ENCODE data around the gene TPSG1. TPM values are rescaled to one million over a fixed set of nuclear protein-coding genes. Genes with fewer than 3 reads are reported as not detected.
"Not testable (repeated sequence)": the region's sequence is repeated elsewhere in the genome, so short reads cannot be mapped to it uniquely, and the experiment has no call there.

TPSG1 gene
- total and polyA plus RNA-seq, 11 donors = not detected

DNA sequence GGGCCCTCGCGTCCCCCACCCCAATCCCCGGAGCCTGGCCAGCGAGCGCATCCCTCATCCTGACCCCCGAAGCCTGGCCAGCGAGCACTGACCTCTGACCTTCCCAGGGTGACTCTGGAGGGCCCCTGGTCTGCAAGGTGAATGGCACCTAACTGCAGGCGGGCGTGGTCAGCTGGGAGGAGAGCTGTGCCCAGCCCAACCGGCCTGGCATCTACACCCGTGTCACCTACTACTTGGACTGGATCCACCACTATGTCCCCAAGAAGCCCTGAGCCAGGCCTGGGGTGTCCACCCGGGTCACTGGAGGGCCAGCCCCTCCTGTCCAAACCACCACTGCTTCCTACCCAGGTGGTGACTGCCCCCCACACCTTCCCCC is 33.1 kb upstream of the TPSG1 start:
- H3K36me3 ChIP-seq = no peaks in the 10 kb centered on the region
- intact Hi-C loops (cut with DNase I) = no loop called here
- no peaks in the 10 kb centered on the region for H3K9me3 ChIP-seq
- no peak overlapping the region for H3K27ac ChIP-seq
- H3K4me3 ChIP-seq = no peak overlapping the region
- peaks cover 4 to 60% (median 36%) of the 10 kb centered on the region in 9 donors for H3K27me3 ChIP-seq
- H3K4me1 ChIP-seq = peaks cover 0 to 6% (median 0%) of the 10 kb centered on the region in 12 donors
- WGBS, 4 donors = 71 to 74% (median 71%) methylated on average over 8 to 12 of the region's 12 CpGs
- DNase-seq (peak in 2 of 5 donors; percentile 4 to 15), ATAC-seq (no peak)
- TF ChIP-seq POLR2A (IDR thresholded peaks at IDR 0.05) = no peak
- TF ChIP-seq, protein P1, sequence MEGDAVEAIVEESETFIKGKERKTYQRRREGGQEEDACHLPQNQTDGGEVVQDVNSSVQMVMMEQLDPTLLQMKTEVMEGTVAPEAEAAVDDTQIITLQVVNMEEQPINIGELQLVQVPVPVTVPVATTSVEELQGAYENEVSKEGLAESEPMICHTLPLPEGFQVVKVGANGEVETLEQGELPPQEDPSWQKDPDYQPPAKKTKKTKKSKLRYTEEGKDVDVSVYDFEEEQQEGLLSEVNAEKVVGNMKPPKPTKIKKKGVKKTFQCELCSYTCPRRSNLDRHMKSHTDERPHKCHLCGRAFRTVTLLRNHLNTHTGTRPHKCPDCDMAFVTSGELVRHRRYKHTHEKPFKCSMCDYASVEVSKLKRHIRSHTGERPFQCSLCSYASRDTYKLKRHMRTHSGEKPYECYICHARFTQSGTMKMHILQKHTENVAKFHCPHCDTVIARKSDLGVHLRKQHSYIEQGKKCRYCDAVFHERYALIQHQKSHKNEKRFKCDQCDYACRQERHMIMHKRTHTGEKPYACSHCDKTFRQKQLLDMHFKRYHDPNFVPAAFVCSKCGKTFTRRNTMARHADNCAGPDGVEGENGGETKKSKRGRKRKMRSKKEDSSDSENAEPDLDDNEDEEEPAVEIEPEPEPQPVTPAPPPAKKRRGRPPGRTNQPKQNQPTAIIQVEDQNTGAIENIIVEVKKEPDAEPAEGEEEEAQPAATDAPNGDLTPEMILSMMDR (IDR thresholded peaks at IDR 0.05) = no peak

DNA sequence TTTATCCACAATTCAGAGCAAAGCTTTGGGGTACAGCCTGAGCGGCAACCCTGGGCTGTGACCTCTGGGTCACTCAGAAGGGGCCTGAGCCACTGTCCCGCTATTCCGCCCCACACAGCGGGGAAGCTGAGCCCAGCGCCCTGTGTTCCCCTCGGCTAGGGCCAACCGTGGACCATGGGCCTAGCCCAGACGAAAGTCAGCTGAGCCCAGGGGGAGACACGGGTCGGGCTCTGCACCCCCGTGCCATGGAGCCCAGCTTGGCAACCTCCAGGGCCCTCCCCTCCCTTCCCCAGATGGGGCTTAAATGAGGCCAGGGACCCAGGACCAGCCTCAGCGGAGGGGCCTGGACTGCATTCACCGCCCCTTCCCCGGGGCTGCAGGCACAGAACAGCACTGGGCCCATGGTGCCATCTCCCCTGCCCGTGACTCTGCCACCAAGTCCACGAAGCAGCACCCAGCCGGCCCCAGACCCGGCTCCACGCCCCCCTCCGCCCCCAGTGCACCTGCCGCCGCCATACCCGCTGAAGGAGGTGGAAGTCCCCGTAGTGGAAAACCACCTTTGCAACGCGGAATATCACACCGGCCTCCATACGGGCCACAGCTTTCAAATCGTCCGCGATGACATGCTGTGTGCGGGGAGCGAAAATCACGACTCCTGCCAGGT is 32.6 kb upstream of the TPSG1 start:
- no peaks in the 10 kb centered on the region for H3K36me3 ChIP-seq
- no peak overlapping the region for H3K27ac ChIP-seq
- intact Hi-C loops (cut with DNase I) = no loop called here
- DNase-seq (peak in 2 of 5 donors; percentile 5 to 15), ATAC-seq (no peak)
- WGBS, 4 donors = 72 to 81% (median 80%) methylated on average over 29 to 34 of the region's 34 CpGs
- TF ChIP-seq POLR2A (IDR thresholded peaks at IDR 0.05) = no peak
- TF ChIP-seq, protein P1 (IDR thresholded peaks at IDR 0.05) = no peak
- peaks cover 4 to 55% (median 34%) of the 10 kb centered on the region in 9 donors for H3K27me3 ChIP-seq
- H3K9me3 ChIP-seq = no peaks in the 10 kb centered on the region
- no peak overlapping the region for H3K4me3 ChIP-seq
- H3K4me1 ChIP-seq = peaks cover 0 to 6% (median 0%) of the 10 kb centered on the region in 12 donors

DNA sequence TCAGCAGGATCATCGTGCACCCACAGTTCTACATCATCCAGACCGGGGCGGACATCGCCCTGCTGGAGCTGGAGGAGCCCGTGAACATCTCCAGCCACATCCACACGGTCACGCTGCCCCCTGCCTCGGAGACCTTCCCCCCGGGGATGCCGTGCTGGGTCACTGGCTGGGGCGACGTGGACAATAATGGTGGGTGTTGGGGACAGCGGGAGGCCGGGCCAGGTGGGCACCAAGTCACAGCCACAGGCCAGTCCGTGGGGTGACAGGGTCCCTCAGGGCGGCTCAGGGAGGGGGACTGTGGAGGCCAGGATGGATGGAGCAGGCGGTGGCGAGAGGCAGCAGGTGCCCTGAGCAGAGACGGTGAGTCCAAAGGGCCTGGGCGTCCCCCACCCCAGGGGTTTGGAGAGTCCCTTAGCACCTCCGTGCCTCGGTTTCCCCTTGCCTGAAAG is 31.8 kb upstream of the TPSG1 start:
- Histone ChIP-seq H3K27me3 (peaks cover 4 to 47% (median 27%) of the 10 kb centered on the region in 9 donors), H3K4me1 (peaks cover 0 to 6% (median 0%) of the 10 kb centered on the region in 12 donors), H3K9me3 (no peaks in the 10 kb centered on the region), H3K36me3 (no peaks in the 10 kb centered on the region), H3K27ac (no peak overlapping the region), H3K4me3 (no peak overlapping the region)
- WGBS, 4 donors = 78 to 83% (median 81%) methylated on average over 22 of the region's 22 CpGs
- TF ChIP-seq POLR2A (IDR thresholded peaks at IDR 0.05) = no peak
- TF ChIP-seq, protein P1 (IDR thresholded peaks at IDR 0.05) = no peak
- DNase-seq (peak in 2 of 5 donors; percentile 16), ATAC-seq (no peak)
- intact Hi-C loops (cut with DNase I) = no loop called here

DNA sequence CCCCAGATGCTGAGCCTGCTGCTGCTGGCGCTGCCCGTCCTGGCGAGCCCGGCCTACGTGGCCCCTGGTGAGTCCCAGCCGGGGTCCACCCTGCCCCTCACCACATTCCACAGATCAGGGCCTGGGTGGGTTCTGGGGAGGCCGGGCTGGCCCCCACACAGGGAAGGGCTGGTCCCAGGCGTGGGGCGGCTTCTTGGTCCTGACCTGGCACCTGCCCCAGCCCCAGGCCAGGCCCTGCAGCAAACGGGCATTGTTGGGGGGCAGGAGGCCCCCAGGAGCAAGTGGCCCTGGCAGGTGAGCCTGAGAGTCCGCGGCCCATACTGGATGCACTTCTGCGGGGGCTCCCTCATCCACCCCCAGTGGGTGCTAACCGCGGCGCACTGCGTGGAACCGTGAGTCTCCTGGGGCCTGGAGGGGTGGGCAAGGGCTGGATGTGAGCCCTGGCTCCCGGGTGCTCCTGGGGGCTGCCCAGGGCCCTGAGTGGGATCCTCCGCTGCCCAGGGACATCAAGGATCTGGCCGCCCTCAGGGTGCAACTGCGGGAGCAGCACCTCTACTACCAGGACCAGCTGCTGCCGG is 31.3 kb upstream of the TPSG1 start:
- intact Hi-C loops (cut with DNase I); ATAC-seq; H3K27ac ChIP-seq; H3K4me3 ChIP-seq; H3K9me3 ChIP-seq; H3K4me1 ChIP-seq; DNase-seq; H3K36me3 ChIP-seq: not testable (repeated sequence)
- WGBS, 4 donors = 74 to 88% (median 81%) methylated on average over 6 to 23 of the region's 23 CpGs
- peaks cover 4 to 42% (median 22%) of the 10 kb centered on the region in 9 donors for H3K27me3 ChIP-seq

DNA sequence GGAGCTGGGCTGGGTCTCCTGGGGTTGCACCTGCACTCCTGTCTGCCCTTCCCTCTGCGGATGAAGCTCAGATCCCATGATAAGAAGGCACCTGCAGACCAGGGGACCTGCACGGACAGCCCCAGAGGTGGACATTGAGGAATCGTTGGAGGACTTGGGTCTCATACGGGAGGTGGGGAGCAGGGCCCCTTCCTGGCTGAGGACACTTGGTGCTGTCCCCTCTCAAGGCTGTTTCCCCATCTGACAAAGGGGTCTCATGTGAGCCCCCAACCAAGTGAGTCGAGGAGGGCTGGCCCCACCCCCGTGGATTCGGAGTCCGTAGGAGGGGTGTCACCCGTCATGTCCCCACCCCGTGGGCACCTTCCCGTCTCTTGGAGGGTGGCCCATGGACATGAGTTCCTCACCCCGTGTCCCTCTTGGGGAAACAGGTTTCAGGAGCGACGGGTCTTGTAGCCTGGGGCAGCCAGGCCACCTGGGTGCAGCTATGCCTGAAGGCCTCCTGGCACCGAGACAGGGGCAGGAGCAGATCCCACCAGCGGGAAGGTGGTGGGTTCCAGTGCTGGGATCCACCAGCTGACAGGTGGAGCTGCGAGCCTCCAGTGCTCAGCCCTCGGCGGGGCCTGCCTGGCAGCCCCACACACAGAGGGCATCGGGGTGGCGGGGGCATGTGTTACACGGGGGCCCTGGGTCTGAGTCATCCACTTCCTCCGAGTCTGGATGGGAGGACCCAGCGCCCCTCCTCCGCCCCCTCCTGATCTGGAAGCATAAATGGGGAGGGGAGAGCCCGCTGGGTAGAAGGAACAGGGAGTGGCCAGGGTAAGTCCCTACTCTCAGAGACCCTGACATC is 30.4 kb upstream of the TPSG1 start, which contains the start of gene TPSD1:
TSS of gene TPSD1 (plus strand) at position 794 of the 847 bp plus-strand sequence. CDS start 212 bp downstream, outside the sequence.
- DNase-seq = not testable (repeated sequence)
- 68 to 72% (median 70%) methylated on average over 19 to 26 of the region's 26 CpGs for WGBS, 4 donors

DNA sequence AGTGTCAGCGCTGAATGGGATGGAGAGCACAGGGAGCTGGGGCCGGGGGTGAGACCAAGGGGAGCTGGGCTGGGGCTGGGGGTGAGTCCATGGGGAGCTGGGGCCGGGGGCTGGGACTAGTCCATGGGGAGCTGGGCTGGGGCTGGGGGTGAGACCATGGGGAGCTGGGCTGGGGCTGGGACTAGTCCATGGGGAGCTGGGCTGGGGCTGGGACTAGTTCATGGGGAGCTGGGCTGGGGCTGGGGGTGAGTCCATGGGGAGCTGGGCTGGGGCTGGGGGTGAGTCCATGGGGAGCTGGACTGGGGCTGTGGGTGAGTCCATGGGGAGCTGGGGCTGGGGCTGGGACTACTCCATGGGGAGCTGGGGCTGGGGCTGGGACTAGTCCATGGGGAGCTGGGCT is 29.8 kb upstream of the TPSG1 start:
- ATAC-seq; intact Hi-C loops (cut with DNase I); H3K4me3 ChIP-seq; H3K36me3 ChIP-seq; H3K27ac ChIP-seq; H3K4me1 ChIP-seq; H3K9me3 ChIP-seq; DNase-seq: not testable (repeated sequence)
- H3K27me3 ChIP-seq = peaks cover 4 to 28% (median 11%) of the 10 kb centered on the region in 9 donors
- 87 to 88% methylated on average over 3 of the region's 3 CpGs; no CpG with 5 or more reads in 2 of the 4 donors for WGBS, 4 donors

More for the DNA sequence above, 30.4 kb upstream of the TPSG1 start, which contains the start of gene TPSD1:
- H3K27ac ChIP-seq; H3K9me3 ChIP-seq; H3K36me3 ChIP-seq; ATAC-seq; H3K4me1 ChIP-seq; intact Hi-C loops (cut with DNase I); H3K4me3 ChIP-seq: not testable (repeated sequence)
- peaks cover 4 to 35% (median 15%) of the 10 kb centered on the region in 9 donors for H3K27me3 ChIP-seq

DNA sequence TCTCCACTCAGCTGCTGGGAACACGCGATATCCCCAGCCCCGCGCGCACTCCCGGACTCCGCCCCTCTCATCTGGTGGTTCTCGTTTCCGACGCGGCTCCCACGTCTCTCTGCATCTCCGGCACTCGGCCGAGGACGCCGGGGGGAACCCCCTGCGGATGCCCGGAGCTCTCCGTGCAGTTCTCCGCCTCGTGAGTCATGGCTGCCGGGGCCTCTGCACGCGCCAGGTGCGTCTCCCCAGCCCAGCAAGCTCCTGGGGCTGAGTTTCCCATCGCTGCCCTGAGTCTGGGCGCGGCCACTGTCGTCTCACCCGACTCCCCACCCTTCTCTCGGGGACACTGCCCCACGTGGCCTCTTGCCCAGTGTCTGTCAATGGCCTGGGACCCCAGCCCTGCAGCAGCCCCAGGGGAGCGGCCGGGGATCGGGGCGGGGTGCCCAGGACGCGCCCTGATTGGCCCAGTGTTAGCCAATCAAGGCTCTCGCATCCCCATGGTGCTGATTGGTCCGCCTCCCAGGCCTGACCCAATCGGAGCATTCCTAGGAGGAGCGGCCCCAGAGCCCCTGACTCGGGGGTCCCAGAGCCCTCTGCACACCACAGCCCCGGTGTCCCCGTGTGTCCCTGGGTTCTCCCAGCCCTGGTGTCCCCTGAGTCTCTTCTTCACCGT is 28.8 kb upstream of the TPSG1 start:
- H3K36me3 ChIP-seq; DNase-seq; H3K9me3 ChIP-seq; H3K27ac ChIP-seq; H3K4me3 ChIP-seq; intact Hi-C loops (cut with DNase I); H3K4me1 ChIP-seq: not testable (repeated sequence)
- WGBS, 4 donors = no CpG with 5 or more reads among the region's 47 CpGs
- peak in 3 of 4 donors; percentile 44 to 73 (median 51) for ATAC-seq
- peaks cover 0 to 19% (median 1%) of the 10 kb centered on the region in 9 donors for H3K27me3 ChIP-seq

All from heart left ventricle (tissue), 16 donors.